Measurements from ENCODE around the gene PPP2R2C.

PPP2R2C gene

GRCh38 chr4:6469898-6470501 lies 2.4 kb downstream of the PPP2R2C start:
- no peak for DNase-seq (ENCODE audit: low read depth, low spot score)

DNA sequence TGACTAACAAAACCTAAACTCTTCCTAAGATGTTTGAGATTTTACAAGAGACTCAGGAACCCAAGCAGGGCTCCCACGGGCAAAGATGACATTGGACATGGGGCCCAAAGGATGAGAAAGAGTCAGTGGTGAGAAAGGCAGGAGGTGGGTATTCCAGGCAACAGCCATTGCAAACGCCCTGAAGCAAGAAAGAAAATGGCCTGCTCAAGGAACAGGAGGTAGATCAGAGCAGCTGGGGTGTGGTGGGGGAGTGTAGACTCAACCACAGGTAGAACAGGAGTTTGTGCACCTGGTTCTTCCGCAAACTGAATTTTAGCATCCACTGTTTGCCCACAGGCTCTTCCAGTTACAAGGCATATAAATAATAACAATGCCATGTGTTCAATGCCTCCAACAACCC lies 3.3 kb downstream of the PPP2R2C start:
- no peak for DNase-seq (ENCODE audit: low read depth, low spot score)

DNA sequence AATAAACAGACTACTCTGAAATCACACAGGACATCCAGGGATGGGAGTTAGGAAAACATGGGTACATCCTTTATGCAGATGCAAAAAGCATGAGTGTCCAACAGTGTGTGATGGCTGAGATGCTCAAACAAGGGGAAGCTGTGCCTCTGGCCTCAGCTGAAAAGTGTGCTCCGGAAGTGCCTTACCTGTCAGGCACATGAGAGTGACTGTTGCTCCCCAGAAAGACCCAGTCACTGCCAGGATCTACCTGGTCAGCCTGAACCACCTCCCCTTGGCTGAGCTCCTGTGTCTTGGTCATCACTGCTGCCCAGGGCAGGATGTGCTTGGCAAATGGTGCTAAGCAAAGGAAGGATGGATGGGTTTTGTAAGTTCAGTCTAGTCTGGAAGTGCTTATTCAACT lies 4.0 kb downstream of the PPP2R2C start:
- no peak for DNase-seq (ENCODE audit: low read depth, low spot score)

DNA sequence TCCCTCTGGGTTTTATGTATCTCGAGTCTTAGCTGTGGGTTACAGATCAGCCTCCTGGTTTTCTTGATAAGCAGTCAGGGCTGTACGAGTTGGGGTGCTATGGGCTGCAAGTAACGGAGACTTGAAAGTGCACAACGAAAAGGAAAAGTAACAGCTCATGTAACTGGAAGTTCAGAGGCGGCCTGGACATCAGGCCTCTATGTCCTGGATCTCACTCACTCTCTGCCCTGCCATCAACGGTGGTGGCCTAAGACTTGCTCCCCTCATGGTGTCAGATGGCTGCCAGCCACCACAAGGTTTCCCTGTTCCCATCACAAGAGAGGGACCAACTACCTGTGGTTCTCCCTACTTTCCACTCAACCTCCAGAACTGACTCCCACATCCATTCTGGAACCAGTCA lies 4.8 kb downstream of the PPP2R2C start:
- DNase-seq (ENCODE audit: low read depth, low spot score) = no peak

DNA sequence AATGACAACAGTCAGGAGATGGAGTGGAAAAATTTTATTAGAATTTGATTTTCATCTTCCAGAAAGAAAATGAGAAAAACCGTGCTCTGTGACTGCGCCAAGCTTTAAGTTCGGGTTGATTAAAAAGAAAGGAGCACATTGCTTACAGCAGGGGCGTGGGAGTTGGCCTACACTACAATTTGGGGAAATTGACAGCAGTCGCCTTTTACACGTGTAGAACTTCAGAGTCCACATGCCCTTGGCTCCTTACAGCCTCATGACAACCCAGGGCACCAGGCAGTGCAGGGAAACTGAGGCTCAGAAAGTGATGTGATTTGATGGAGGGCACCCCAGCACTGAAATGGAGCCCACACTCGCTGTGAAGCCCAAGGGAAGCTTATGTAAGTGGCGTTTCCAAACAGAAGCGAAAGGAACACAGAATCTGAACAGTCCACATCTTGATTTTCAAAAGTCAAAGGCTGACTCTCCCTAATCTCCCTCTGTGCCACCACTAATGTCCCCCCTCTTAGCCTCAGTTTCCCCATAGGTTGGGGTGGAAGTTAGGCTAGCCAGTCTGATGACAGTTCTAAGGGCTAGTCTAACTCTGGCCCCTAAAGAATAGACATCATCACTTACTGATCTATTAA lies 5.5 kb downstream of the PPP2R2C start:
- DNase-seq (ENCODE audit: low read depth, low spot score) = no peak

- DNase-seq (ENCODE audit: low read depth, low spot score) = no peak
Observed at GRCh38 chr4:6465955-6466354, 6.5 kb downstream of the PPP2R2C start.

DNA sequence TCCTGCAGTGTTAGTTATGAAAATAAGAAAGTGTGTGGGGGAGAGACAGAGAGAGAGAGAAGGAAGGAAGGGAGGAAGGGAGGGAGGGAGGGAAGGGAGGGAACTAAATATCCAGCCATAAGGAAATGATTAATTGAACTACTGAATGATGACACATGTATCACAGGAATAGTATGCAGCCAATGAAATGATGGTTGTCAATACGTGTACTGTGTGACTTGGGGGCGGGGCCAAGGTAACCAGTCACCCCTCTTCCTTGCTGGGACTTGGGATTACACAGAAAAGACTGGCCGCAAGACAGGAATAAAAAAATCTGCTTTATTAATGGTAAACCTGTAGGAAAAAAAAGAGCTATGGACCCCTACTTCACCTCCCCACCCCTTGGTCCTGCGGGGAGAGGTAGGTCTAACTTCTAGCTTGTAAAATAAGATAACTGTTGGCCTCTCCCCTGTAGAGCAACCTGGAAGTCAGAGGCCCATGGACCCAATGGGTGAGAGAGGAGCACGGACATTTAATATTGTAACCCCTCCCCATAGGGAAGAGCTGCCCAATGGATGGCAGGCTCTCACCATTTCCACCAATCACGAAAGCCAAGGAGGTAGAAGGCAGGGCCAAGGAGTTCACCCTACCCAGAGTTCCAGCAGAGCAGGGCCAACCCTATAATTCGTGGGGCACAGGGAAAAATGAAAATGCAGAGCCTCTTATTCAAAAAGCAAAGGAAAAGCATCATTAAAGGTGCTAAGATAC lies 7.4 kb downstream of the PPP2R2C start:
- DNase-seq (ENCODE audit: low read depth, low spot score) = no peak

DNA sequence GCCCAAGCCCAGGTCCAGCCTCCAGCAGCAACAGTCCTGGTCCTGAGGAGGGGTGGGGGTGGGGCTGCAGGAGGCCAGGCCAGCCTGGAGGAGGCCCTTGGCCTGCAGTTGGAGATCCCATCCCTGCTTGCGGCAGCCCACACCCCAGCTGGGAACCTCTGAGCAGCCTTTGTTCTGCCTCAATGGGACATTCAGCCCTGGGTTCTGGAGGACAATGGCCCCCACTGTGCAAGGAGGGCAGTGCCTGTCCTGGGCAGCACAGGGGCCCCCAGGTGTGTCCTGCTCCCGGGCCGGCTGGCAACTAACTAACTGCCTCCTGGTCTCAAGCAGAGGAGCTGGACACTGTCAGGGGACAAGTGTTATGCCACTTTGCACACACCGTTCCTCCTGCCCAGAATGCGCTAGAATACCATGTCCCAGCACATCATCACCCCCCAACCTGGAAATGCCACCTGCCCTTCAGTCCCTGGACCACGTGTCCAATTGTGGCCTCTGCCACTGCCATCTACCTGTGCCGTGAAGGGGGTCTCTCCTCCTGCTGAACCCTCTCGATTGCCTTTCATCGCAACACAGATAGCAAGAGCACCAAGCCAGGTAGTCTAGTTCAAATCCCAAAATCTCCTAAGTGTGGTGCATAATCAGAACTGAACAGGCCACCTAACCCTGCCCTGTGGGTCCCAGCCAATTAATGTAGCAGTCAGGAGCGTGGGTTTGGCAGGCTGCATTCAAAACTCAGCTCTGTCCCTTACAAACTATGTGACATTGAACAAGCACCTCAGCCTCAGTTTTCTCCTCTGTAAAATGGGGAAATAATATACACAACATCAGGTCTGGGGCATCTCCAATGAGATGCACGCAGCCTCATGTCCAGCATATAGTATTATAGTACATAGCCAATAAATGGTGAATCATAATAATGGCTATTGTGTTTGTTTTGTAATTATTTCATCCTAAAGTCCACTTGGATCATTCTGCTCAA lies 8.8 kb downstream of the PPP2R2C start:
- DNase-seq (ENCODE audit: low read depth, low spot score) = no peak

- no peak for DNase-seq (ENCODE audit: low read depth, low spot score)
Observed at GRCh38 chr4:6461301-6462165, 10.9 kb downstream of the PPP2R2C start.

DNA sequence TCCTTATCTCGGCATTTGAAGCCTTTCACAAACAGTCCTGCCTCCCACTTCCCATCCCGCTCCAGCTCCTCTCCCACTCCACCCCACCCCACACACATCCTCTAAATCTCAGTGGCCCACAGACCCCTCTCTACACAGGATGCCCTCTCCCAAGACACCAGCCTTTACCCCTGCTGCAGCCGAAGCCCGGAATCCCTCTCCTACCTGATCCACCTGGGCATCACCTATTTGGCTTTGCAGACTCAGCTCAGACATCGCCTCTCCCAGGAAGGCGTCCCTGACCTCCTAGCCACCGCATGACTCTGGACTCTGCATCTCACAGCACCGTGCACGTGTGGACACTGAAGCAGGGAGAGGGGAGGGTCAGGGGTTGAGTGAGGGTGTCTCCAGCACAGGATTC lies 11.5 kb downstream of the PPP2R2C start:
- no peak for DNase-seq (ENCODE audit: low read depth, low spot score)

DNA sequence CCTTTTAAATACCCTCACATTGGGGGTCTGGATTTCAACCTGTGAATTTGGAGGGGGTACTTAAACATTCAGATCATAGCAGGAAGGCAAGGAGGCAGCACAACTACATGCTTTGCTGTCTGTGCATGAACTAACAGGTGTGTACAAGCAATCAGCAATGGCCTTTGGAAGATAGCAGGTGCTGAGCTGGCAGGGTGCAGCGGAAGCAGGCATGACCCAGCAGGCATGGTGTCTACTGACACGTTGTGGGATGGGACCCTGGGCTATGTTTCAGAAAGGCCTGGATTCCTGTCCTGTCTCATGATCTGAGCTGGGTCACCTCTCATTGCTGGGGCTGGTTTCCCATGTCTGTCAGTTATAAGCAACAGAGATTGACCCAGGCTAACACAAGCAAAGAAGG lies 13.9 kb downstream of the PPP2R2C start:
- no peak for DNase-seq (ENCODE audit: low read depth, low spot score)

GRCh38 chr4:6456450-6456849 lies 16.0 kb downstream of the PPP2R2C start:
- no peak for DNase-seq (ENCODE audit: low read depth, low spot score)

DNA sequence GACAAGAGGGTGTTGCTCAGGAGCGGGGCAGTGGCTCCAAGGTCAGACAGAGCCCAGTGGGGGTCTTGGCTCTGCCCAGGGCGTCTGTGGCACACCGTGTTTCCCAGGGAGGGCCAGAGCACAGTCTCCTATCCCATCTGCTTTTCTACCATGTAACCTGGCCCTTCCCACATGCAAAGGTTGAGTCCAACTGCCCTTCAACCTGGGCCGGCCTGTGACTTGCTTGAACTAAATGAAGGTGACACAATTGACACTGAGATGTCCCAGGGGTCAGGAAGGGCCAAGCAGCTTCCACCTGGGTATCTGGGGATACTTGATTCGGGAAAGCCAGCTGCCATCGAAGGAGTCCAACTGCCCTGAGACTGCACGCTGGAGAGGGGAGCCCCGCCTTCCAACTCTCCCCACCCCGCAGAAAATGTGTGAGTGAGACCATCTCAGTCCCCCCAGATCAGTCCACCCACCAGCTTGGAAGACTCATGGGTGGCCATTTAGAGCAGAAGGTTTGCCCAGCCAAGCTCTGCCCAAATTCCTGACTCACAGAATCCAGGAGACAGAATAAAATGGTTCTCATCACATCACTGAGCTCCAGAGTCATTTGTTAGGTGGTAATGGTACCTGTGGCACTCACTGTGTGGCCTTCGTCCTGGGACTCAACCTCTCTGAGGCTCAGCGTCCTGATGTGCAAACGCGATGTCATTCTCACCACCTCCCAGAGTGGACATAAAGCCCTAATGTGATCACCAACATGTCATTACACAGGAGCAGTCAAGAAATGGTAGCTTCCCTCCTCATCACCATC lies 18.1 kb downstream of the PPP2R2C start:
- no peak for DNase-seq (ENCODE audit: low read depth, low spot score)

GRCh38 chr4:6453688-6453990 lies 18.8 kb downstream of the PPP2R2C start:
- no peak for DNase-seq (ENCODE audit: low read depth, low spot score)

GRCh38 chr4:6452897-6453687 lies 19.3 kb downstream of the PPP2R2C start:
- no peak for DNase-seq (ENCODE audit: low read depth, low spot score)

- no peak for DNase-seq (ENCODE audit: low read depth, low spot score)
Observed at GRCh38 chr4:6452116-6452896, 20.1 kb downstream of the PPP2R2C start.

- no peak for DNase-seq (ENCODE audit: low read depth, low spot score)
Observed at GRCh38 chr4:6451309-6451708, 21.1 kb downstream of the PPP2R2C start.

GRCh38 chr4:6450709-6451108 lies 21.7 kb downstream of the PPP2R2C start:
- DNase-seq (ENCODE audit: low read depth, low spot score) = no peak
